Measurements from ENCODE around the gene TYW1B.
"Not testable (repeated sequence)": the region's sequence is repeated elsewhere in the genome, so short reads cannot be mapped to it uniquely, and the experiment has no call there.

The TYW1B gene

DNA sequence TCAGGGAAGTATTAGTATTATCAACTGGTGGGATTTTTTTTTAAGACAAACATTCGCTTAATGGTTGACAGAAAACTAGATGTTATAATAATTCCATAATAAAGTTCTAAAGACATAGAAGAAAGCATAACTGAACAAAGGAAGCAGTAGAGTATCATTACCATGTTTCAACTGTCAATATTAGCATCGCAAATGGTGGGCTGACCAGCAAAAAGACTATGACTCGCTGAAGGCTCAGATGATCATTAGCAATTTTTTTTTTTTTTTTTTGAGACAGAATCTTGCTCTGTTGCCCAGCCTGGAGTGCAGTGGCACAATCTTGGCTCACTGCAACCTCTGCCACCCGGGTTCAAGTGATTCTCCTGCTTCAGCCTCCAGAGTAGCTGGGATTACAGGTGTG lies 74.8 kb downstream of the TYW1B start:
- not testable (repeated sequence) for DNase-seq (ENCODE audit: low read depth in 2 of 2)

DNA sequence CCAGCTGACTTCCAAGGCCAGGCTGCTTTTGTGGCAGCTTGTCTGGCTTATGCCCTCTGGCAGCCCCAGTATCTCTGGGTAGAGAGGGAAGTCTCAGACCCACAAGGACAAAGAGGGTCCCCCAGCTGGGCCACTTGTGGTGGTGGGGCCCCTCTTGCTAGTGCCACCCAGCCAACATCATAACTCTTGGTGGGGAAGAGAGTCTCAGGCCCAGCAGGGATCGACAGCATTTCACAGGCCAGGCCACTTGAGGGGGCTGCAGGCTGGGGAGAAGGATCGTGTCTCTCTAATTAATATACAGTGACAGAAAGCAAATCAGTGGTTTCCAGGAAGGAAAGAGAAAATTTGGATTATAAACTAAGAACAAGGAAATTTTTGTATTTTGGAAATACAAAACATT lies 76.0 kb downstream of the TYW1B start:
- no peak for DNase-seq (ENCODE audit: low read depth in 2 of 2)

DNA sequence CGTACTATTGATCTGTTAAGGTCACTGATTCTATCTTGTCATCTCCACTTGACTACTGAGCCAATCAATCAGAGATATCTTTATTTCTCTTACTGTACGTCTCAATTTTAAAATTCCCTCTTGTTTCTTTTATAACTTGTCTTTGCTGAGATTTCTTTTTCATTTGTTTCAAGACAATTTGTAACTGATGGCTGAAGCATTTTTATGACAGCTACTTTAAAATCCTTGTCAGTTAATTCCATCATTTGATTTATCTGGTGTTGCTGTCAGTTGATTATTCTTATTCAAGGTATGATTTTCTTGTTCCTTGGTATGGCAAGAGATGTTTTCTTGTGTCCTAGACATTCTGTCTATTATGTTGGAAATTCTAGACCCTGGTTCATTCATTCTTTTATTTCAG lies 76.6 kb downstream of the TYW1B start:
- DNase-seq (ENCODE audit: low read depth in 2 of 2): no peak

GRCh38 chr7:72748649-72749048 lies 79.4 kb downstream of the TYW1B start:
- DNase-seq (ENCODE audit: low read depth in 2 of 2): not testable (repeated sequence)

DNA sequence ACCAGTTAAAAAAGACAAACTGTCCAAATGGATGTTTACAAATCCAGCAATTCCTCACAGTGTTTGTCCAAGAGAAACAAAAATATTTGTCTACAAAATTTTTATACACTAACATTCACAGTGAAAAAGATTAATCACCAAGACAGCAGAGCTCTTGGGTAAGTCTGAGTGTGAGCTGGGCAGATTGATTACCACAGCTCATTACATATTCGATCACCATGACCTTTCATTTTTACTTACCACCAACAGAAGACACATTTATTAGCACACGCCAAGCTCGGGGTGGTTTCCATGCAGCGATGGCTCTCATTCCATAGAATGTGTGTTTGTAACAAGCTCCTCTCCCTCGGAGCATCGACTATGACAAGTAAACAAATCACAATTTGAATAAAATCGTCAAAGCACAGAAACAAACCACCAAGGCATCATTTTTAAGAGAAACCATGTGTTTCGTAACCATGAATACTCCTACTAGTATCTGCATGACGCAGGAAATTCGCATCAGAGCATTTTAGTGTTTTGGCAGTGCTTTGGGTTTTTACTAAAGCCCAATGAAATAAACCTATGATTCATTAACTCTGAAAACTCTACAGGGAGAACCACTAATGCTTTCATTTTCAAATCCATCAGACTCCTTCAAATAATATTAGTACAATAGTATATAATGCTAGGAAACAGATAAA lies 83.6 kb downstream of the TYW1B start:
- not testable (repeated sequence) for DNase-seq (ENCODE audit: low read depth in 2 of 2)

- DNase-seq (ENCODE audit: low read depth in 2 of 2): not testable (repeated sequence)
Observed at GRCh38 chr7:72743801-72744200, 84.2 kb downstream of the TYW1B start.

DNA sequence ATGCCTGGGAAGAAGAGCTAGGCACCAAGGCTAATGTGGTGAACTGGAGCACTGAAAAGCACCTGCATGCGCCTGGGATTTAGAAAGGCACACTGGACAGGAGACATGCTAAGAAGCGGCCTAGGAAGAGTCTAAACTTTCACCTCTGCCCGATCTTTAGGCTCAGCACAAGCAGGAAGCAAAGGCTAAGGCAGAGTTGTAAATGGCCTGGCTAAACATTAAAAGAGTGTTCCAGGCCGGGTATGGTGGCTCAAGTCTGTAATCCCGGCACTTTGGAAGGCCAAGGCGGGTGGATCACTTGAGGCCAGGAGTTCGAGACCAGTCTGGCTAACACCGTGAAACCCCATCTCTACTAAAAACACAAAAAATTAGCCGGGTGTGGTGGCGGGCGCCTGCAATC lies 88.3 kb downstream of the TYW1B start:
- DNase-seq (ENCODE audit: low read depth in 2 of 2): not testable (repeated sequence)

DNA sequence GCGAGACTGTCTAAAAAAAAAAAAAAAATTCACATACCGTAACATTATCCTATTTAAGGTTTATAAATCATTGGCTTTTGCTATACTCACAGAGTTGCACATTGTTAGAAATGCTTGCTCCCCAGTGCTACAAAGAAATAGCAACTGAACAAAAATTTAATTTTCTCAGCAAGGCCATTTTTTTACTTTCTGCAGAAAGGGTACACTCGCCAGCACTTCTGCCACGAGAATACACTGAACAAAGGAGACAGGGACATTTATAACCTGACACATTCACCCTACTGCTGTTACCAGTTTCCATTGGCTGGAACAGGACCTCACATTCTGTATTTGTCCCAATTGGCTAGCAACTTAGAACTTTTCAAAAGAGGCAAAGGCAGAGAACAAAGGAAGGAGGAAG lies 92.1 kb downstream of the TYW1B start:
- not testable (repeated sequence) for DNase-seq (ENCODE audit: low read depth in 2 of 2)

GRCh38 chr7:72730815-72731214 lies 97.2 kb downstream of the TYW1B start:
- not testable (repeated sequence) for DNase-seq (ENCODE audit: low read depth in 2 of 2)

DNA sequence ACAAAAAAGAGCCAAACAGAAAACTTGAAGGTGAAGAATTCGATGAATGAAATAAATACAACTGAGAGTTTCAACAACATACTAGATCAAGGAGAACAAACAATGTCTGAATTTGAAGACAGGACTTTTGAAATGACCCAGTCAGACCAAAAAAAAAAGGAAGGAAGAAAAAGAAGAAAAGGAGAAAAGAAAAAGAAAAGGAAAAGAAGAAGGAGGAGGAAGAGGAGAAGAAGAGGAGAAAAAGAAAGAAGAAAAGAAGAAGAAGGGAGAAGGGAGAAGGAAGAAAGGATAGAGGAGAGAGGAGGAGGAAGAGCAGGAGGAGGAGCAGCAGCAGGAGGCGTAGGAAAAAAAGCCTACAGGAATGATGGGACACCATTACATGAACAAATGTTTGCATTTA lies 97.6 kb downstream of the TYW1B start:
- not testable (repeated sequence) for DNase-seq (ENCODE audit: low read depth in 2 of 2)

DNA sequence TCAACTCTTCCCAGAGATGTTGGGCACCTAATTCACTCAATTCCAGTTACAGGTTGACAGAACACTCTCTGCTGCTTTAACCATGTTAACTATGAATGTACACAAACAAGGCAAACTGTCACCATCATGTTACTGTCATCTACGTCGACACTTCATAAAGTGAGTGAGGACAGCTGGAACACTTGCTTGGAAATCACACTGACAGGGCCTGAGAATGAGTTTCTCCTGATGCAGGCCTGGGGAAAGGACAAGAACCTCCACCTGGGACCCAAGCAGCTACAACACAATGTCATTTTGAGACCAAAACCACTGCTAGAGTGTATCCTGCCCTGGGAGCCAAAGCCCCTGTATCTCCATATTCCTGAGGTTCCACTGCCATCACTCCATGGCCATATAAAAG lies 98.9 kb downstream of the TYW1B start:
- DNase-seq (ENCODE audit: low read depth in 2 of 2): not testable (repeated sequence)

- not testable (repeated sequence) for DNase-seq (ENCODE audit: low read depth in 2 of 2)
Observed at GRCh38 chr7:72722694-72723093, 105.3 kb downstream of the TYW1B start.

GRCh38 chr7:72720890-72721289 lies 107.1 kb downstream of the TYW1B start:
- DNase-seq (ENCODE audit: low read depth in 2 of 2): not testable (repeated sequence)

DNA sequence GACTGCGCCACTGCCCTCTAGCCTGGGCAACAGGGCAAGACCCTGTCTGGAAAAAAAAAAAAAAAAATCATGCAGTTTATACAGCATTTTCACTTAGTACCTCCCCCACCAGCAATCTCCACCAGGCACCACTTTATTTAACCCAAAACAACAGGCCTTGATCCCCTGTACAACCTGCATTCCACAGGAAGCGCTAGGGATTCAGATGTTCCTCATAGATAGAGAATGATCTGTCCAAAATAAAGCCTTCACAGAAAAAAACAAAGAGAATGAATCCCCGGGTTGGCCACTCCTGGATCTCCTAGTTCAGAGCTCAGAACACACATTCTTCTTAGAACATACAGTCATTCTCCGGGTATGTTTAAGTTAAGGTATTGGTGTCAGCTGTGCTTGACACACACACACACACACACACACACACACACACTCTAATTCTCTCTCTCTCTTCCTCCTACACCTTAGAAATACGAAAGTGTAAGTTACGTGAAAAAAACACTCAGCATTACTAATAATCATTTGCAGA lies 110.7 kb downstream of the TYW1B start:
- DNase-seq (ENCODE audit: low read depth in 2 of 2): not testable (repeated sequence)

GRCh38 chr7:72711927-72712326 lies 116.1 kb downstream of the TYW1B start:
- not testable (repeated sequence) for DNase-seq (ENCODE audit: low read depth in 2 of 2)

GRCh38 chr7:72710983-72711382 lies 117.0 kb downstream of the TYW1B start:
- no peak for DNase-seq (ENCODE audit: low read depth in 2 of 2)

DNA sequence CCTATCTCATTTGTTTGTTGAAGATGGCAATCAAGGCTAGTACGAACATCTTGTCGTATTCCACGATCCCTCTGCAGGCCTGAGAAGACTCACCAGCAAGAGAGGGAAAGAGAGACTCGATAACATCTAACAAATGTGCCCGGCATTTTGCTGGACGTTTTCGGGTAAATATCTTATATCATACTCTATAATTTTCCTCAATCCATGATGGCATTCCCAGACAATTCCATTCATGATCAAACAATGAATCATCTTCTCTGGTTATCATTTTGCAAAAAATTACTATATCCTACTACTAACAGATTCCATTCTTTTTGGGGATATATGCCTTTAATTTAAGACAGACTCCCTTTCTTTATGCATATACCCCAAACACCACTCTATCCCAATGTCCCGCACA lies 118.1 kb downstream of the TYW1B start:
- no peak for DNase-seq (ENCODE audit: low read depth in 2 of 2)

- not testable (repeated sequence) for DNase-seq (ENCODE audit: low read depth in 2 of 2)
Observed at GRCh38 chr7:72708371-72709050, 119.5 kb downstream of the TYW1B start.

DNA sequence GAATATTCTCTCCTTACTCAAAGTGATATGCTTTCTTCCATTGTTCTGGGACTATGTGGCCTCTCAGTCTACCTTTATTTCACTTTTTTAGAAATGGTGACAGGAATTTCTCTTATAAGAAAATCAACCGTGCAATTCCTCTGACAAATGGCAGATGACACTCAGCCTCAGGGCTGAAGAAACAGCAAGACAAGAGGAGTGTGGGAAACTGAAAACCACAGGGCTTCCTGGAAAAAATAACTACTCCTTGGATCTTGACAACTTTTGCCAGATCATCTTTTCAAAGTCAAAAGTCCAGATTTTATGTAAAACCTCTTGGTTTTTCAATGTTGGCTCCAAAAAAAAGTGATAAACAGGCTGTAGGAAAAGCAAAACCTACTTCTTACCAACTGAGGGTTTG lies 121.5 kb downstream of the TYW1B start:
- no peak for DNase-seq (ENCODE audit: low read depth in 2 of 2)

DNA sequence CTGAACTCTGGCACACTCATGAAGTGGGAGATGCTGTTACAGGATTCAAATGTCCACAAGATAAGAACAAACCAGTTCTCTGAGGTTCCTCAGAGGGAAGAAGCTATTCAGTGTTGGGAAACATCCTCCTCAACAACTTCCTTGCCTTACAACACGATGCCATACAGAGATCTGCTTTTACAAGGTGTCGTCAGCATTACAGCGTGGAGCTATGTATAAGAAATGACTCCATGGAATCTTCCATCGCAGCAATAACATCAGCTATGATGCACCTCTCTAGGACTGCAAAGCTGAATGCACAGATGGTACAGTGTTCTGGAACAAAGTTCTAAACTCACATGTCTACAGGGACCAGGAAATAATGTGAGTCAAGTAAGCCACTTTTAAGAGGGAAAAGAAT lies 122.3 kb downstream of the TYW1B start:
- not testable (repeated sequence) for DNase-seq (ENCODE audit: low read depth in 2 of 2)

- no peak for DNase-seq (ENCODE audit: low read depth in 2 of 2)
Observed at GRCh38 chr7:72704894-72705293, 123.1 kb downstream of the TYW1B start.

GRCh38 chr7:72700548-72700947 lies 127.5 kb downstream of the TYW1B start:
- DNase-seq (ENCODE audit: low read depth in 2 of 2): not testable (repeated sequence)

DNA sequence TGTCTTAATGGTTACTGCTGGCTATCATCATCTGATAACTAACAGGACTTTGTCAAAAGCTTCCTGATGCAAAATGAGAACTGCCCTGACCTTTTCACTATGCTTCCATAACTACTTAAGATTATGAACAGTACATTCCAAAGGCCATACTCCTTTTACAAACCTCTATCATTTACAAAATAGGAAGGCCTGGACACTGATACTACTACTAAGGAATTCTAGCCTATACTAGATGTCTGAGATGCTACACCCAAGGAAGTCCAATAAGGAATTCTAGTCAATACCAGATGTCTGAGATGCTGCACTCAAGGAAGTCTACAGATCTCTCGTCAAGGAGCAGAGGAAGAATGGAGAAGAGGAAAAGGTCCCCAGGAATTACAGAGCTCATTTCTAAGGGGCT lies 130.9 kb downstream of the TYW1B start:
- DNase-seq (ENCODE audit: low read depth in 2 of 2): not testable (repeated sequence)
